Ecto neural progenitor cell (in vitro differentiated cells): ENCODE results near the gene EPB41L4A.
"Not testable (repeated sequence)": the region's sequence is repeated elsewhere in the genome, so short reads cannot be mapped to it uniquely, and the experiment has no call there.

ENCODE experiments used
- DNase-seq: peaks from one replicate; pipeline ENCODE4 v3.0.0-alpha.2; 2018; ENCODE audit warnings: low spot score

The EPB41L4A gene

DNA sequence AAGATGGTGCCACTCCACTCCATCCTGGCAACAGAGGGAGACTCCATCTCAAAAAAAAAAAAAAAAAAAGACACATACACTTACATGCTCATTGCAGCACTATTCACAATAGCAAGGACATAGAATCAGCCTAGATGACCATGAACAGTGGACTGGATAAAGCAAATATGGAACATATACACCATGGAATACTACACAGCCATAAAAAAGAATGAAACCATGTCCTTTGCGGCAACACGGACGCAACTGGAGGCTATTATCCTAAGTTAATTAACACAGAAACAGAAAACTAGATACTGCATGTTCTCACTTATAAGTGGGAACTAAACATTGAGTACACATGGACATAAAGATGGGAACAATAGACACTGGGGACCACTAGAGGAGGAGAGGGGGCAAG lies 210.9 kb downstream of the EPB41L4A start:
- DNase-seq = not testable (repeated sequence)

DNA sequence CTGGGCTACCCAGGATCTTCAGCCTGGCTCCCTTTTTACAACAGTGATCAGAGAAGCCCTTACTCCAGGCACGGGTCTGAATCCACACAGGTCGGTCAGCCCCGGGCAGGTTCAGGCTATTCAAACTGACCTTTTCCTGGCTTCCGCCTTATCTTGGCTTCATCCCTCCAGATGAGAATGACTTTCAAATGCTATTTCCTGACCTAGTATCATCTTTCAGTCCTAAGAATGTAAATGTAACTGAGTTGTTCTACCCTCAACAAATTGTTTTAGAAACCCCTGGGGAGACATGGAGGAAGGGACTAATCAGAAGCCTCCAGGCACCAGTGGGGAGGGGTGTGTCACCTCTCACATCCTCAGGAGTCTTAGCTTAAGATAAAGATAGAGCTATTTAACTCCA lies 213.2 kb downstream of the EPB41L4A start:
- DNase-seq = peak; percentile 52

DNA sequence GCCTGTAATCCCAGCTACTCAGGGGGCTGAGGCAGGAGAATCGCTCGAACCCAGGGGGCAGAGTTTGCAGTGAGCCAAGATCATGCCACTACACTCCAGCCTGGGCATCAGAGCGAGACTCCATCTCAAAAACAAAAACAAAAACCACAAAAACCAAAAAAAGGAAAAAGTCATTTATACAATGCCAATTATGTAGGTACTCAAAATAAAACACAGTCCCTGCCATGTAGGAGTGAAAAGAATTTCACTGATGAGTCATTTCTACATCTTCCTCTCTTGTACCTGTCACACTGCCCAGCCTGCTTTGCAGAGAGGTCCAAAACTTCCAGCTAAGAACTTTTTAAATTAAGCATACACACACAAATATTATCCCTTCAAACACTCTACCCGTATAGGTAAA lies 215.8 kb downstream of the EPB41L4A start:
- DNase-seq = no peak

DNA sequence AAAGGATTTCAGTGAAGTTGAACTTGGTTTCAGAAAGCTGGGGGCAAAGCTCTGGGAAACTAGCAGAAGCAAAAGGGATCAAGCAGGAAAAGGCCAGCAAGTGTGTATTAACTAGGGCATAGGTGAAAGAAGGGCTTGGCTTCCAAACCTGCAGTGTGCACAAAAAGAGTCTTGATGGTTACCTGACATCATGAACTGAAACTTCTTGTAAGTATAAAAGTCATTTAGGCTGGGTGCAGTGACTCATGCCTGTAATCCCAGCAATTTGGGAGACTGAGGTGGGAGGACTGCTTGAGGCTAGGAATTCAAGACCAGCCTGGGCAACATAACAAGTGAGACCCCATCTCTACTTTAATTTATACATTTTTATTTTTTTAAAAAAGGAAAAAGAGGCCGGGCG lies 216.4 kb downstream of the EPB41L4A start:
- no peak for DNase-seq

DNA sequence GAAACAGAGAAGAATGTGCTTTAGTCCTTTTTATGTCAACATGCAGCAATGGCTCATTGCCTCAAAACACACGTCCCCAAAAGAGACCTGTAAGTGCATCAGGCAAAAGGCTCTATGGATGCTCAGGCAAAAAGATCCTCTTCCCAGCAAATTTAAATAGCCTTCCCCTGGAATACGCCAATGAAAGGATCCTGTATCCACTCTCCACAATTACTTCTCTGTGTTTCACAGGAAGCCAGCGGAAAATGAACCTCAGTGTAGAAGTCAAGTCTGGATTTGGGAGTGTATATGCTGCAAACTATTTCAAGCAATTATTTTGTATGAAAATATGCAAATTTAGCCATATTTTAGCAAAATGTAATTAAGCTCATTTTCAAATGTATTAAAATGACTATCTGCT lies 217.9 kb downstream of the EPB41L4A start:
- no peak for DNase-seq

DNA sequence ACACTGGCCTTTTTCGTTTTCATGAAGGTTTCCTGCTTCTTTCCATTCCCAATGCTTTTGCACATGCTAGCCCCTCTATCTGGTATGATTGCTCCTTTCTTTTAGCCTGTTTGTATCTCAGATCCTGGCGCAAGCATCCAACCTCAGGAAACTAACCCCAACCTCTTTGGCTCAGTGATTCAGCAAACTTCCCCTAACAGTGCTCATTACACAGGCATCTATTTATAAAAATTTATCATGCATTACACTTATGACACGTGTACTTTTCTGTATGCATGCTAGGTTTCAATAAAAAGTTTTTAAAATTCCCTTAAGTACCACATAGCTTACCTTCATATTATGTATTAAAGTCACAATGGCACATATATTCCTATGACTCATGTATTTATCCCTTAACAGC lies 218.9 kb downstream of the EPB41L4A start:
- no peak for DNase-seq

DNA sequence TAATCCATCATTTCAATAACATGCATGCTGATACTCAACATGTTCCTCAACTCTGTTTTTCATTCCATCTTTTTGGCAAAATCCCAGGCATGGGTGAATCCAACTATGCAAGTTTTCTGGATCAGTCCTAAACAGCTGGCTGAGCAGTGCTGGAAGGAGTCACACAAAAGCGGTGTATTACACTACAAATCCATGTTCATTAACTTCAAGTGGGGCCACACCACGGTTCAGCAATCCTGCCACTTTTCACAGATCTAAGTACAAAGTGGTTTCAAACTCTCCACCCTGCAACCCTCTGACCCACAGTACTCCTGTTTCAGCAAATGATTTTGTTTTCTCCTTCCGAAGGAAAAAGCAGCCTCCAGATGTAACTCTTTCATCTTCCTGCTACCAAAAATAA lies 222.5 kb downstream of the EPB41L4A start:
- DNase-seq = no peak

DNA sequence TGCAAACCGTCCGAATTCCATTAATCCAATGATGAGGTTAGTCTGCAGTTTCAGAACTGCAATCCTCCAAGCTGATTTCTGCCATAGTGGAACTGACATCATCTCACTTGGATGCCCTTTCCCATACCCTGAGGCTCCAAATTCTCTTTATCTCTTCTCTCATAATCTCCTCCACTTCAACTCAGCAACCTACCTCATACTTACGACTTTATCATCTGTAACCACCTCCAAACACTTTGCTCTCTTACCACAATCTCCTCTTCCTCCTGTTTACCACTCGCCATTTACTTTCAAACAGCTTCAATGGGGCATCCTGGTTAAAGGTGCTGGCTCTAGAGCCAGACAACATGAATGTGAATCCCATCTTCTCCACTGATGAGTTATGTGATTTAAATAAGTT lies 223.2 kb downstream of the EPB41L4A start:
- no peak for DNase-seq

DNA sequence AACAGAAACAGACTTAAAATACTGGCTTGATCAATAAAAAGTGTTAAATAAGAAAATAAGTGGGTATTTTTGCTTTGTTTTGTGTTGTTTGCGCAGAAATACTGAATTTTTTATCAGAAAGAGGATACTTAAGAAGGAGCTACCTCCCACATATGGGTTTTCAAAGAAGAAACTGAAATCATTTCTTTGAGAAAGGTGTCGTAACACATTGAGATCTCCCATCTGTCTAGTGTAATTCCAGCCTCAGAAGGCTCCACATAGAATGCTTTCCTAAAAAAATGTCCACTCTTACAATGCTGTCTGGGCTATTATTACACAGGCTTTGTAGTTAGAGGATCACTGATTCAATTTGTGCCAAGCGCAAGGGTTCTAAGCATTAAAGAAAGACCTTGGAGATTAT lies 226.2 kb downstream of the EPB41L4A start:
- DNase-seq = no peak

DNA sequence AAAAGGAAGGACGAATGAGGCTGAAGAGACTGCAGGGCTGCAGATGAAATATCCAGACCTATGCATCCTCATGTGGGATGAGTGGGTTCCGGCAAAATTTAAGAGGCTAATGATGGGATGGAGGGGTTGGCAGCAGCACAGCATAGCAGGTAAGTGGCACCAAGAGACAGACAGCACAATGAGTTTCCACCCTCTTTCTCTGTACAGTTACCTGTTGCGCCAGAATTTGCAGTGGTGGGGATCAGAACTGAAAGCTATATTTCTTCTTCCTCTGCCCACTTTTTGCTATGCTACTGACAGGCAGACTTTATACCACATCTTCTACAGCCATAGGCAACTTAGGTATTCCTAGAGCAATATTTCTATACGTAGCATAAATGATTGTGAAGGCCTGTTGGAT lies 227.0 kb downstream of the EPB41L4A start:
- DNase-seq = no peak

DNA sequence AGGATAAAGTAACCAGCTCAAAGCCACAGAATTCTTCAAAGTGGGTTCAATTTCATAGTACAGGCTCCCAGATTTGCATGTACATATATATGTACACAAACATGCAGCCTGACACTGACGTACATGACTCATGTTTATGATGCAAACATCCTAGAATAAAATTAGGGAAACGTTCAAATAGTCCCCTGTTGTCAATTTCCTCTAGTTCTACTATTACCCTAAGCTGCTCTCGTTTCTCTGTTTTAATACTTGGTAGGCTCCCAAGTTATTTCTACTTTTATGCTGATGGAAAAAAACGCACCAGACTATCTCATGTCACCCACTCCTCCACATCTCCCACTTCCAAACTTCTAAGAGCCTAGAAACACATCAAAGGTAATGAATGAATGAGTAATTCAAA lies 229.7 kb downstream of the EPB41L4A start:
- DNase-seq = no peak

DNA sequence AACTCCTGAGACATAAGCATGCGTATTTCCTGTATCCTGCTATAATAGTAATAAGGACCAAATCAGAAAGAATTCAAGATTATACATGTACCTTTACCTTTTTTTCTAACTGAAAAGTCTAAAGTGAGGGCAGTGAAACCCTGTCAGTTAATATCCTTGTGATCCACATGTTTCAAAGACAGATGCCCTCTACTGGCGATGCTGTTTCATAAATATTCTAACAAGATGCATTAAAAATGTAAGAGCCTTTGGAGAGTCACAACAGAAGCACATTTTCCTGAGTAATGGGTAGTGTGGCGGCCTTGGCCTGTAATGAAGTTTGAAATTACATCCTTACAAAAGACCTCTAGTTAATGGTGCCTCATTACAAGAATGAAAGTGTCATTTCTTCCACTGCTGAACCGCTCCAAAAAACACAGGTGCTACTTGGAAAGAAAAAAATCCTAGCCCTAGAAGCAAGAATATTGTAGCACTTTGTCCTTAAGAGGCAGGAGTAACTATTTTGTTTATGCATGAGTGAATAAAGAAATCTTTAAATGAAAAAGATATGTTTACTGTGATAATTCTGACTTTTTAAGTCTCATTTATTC lies 232.6 kb downstream of the EPB41L4A start:
- no peak for DNase-seq

DNA sequence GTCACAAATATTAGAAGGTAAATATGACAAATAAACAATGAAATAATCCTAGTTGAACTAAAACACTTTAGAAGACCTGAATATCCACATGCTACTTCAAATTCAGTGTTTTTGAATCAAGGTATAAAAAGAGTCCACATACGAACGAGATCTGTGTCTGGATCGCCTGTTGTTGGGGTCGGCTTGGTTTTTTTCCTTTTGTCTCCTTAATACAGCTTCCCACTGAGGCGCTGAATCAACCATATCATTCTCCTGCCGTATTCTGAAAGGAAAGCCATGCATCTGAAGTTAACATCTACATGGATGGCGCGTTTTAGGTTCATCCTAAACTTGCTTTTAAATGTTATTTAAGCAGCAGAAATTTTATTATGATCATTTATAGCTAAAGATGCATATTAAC lies 235.2 kb downstream of the EPB41L4A start:
- no peak for DNase-seq

DNA sequence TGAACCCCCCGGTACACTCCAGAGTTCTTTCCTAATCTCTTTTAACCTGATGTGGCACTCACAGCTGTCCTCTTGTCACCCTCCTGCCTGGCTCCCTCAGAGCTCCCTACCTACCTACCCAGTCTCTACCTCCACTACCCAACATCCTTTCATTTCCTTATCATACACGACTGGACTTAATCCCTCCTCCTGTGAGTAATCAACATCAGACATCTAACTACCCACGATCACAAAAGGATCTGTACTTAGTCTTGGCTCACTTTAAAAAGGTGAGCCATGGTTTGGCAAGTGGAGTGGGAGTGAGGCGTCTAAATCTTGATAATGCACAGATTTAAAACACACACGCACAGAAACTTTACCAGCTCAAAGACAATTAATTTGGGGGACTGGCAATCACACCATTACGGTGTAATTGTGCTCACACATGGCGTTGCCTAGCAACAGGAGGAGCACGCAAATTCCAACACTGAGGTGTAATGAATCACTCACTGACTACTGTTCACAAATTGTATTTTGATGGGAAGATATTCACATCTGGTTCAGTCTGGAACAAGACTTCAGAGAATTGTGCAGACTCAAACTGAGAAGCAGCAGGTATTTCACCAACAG lies 235.9 kb downstream of the EPB41L4A start:
- no peak for DNase-seq

DNA sequence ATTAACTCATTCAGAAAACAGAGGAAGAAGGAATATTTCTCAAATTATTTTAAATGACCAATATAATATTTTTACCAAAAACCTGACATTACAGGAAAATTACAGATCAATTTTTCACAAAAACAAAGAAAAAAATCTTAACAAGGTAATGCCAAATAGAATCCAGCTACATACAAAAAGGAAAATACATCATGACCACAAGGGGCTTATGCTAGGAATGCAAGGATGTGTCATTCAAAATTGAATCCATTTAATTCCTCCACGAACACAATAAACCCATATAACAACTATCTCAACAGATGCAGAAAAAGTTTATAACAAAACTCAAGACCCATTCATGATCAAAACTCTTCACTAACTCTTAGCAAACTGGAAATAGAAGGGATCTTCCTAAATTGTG lies 239.8 kb downstream of the EPB41L4A start:
- DNase-seq = no peak

DNA sequence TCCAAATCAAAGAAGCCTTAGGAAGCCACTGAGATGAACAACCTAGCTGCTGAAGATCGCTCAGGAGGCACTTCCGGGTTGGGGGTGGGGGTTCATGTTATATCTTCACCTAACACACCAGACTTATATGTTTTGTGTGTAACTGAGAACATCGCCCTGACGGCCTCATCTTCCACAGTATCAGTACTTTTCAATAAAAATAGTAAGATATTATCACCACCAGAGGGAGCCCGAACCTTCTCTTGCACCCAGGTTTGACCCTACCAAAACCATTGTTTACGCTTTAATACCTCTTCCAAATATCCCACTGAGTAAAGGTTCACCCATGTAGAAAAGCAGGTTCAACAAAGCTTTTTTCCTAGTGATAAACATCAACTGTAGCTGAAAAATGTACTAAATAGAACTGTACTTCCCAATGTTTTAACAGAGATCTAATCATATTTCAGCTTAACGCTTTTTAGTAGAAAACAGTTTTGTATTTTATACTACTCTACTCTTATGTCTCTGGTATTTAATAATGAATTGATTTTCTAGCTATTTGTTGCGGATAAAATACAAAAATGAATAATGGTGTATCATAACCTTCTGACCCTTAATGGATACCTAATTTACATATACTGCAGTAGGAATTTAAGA lies 244.0 kb downstream of the EPB41L4A start:
- DNase-seq = no peak

DNA sequence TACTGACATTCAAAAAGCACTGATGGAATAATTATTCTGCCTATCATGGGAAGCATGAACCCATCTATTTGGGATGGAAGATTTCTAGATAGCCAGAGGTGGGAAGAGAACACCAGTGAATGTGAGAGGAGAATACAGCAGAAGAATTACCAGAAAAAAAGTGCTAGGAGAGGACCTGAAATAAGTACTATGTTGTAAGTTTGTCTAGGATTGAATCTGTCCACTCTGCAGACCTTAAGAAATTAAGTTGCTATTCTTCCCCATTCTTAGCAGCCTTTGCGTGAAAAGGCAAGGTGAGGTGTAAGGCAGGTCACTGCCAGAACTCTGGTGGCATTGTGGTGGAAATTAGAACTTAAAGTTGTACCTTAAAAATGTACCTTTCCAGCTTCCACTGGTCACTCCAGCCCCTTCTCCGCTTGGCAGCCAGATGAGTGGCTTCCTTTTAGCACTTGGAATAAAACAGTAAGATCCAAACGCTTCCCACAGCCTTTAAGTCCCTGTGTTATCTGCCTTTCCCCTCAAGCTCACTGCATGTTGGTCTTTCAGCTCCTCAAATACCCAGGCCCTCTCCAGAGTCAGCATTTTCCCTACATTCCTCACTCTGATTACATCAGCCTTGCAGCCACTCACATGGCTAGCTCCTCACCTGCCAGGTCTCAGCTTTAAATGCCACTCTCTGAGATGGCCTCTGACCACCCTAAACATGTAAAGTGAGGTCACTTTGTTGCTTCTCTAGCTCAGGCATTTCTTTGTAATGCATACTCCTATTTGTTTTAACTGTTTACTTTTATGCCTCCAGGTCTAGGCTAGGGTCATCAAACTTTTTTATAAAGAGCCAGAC lies 253.0 kb downstream of the EPB41L4A start:
- no peak for DNase-seq

DNA sequence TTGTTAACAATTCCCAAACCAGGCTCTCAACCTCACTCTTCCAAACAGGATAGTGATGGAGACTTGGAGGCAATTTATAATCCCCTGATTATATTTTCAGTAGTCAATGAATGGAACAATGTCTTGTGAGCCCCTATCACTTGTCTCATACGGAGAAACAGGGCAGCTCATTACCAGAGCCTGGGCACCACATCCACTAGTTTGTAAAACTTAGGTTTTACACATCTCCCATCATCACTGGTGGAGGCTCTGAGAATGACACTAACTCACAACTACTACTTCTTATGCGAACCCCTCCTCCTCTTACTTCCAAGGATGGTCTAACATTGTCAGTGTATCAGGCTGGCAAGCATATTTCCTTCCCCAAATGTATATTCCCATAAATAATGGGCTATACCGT lies 253.7 kb downstream of the EPB41L4A start:
- no peak for DNase-seq

DNA sequence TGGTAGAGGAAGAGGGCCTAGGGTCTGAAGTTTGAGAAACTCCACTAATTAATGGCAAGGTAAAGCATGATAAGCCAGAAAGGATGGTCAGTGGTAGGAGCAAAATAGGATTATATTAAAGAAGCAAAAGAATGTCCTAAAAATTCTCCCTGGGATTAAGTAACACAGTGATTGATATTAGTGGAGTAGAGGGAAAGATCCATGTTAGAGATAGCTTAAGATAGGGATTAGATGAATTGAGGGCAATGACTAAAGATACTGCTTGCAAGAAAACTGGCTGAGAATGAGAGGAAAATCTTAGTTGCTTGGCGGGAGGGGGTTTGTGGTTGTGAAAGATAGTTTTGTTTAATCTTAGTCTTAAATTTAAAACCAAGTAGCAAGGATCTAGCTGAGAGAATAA lies 255.6 kb downstream of the EPB41L4A start:
- DNase-seq = no peak

DNA sequence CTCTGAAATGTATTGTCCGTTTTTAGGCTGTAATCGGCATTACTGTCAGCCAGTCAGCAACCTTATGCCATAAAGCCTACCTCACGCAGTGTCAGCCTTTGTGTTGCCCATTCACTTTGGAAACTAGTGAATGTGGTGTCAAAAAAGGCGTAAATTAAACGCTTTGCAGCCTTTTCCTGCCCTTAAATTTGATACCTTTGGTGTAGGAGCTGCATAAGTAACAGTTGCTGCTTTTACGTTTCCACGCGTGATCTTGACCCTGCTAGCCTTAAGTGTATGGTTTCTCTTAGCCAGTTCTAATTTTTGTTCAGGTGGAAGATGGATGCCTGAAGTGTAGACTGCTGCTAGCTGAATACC lies 257.7 kb downstream of the EPB41L4A start:
- DNase-seq = no peak

DNA sequence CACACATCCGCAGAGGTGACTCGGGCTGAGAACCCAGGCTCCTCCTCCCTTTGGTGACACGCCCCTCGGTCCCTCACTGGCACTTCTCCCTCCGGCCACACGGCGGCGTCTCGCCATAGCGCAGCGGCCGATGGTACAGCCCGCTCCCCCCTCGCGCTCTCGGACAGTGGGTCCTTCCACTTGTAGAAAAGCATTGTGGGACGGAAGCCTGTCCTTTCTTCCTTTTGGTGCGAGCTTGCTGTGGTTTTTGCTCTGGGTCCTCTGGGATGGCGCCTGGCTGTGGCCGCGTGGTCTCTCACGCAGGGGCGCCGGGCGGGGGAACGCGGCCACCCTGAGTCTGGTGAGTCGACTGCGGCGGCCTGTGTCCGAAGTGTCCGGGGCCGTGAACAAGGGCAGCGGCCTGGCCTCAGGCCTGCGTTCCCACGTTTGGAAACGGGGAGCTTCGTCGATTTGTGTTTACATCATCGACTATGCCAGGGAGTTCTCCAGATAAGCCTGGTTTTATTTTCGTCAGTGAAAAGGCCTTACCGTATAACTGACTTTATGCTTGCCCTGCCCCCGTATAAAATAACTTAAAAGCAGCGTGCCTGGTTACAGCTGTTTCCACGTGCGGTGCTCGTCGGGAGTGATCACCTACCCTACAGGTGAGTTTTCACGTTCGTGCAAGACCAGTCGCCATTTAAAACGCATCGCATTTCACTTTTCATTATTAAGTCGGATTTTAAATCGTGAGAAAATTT lies 258.3 kb downstream of the EPB41L4A start:
- peak; percentile 95 for DNase-seq

DNA sequence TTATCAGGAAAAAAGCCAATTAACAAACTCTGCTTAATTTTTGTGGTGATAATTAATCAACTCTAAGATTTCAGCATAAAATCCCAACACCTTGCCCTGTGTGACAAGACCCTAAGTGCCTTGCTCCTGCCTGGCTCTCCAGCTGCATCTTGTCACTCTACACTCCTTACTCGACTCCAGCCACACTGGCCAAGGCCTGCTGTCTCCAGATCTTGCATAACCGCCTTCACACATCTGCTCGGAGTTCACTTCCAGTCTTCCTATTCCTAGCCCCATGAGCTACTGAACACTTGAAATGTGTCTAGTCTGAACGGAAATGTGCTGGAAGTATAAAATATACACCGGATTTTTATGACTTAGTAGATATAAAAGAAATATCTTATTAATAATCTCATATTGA lies 259.6 kb downstream of the EPB41L4A start:
- no peak for DNase-seq
